Measurements from ENCODE around the gene GAL3ST2. TPM values are rescaled to one million over a fixed set of nuclear protein-coding genes. Genes with fewer than 3 reads are reported as not detected.
"Not testable (repeated sequence)": the region's sequence is repeated elsewhere in the genome, so short reads cannot be mapped to it uniquely, and the experiment has no call there.

Gene GAL3ST2
- total RNA-seq, 4 donors from 2014 or later: 50.8 to 364 (median 76.0) TPM

GRCh38 chr2:241803387-241804325 lies 27.0 kb downstream of the GAL3ST2 start:
- in situ Hi-C loops (cut with MboI; ENCODE audit: low pct_ligation_motif_present in 1 of 4, low pct_unique_long_range_greater_than_20kb in 1 of 4, low sequenced_read_pairs in 3 of 4): no loop called here
- TF ChIP-seq CTCF (IDR thresholded peaks at IDR 0.05) (no peak), EP300 (IDR thresholded peaks at IDR 0.05; ENCODE audit: low read depth) (no peak), POLR2A (IDR thresholded peaks at IDR 0.05) (no peak), POLR2AphosphoS5 (IDR thresholded peaks at IDR 0.05) (no peak)
- H3K27me3 ChIP-seq: peaks cover 22% of the 10 kb centered on the region

DNA sequence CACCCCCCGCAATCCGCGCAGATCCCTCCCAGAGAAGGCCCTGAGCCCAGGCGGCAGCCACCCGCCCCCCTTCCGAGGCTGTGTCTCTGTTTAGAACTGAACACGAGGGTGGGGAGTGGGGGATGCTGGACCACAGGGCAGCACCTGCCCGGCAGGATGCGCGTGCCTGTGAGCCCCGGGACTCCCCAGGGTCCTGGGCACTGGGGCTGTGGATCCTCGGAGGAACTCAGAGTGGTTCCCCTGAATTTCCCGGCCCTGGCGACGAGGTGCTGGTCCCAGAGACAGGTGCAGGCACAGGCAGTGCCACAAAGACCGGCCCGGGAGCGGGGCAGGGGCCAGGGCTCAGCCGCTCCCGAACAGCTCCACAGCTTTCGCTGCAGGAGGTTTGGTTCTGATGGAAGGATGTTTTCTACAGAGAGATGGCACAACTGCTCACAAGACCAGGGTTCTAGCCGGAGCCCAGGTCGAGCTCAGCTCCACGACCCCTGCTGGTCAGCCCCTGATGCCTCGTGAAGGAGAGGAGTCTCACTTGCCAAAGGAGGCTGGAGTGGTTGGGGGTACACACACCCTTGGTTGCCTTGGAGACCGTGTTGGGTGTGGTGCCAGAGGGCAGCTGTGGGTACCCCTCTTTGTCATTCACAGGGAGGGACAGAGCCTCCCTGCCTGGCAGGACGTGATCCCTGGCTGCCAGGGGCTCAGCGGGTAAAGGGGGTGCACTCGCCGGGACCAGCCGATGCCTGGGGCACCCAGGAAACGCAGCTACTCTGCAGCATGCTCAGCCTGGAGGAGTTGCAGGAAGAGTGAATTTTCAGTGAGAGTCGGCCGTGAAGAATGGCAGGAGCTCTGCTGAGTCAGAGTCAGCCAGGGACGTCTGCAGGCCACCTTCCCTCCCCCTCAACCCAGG lies 28.0 kb downstream of the GAL3ST2 start:
- Histone ChIP-seq H3K9me3 (no peaks in the 10 kb centered on the region), H3K27ac (no peak overlapping the region), H3K4me3 (peak overlapping the region in 3 of 4 donors; percentile 7 to 49 (median 28)), H3K4me1 (peaks cover 0 to 34% (median 21%) of the 10 kb centered on the region in 4 donors), H3K36me3 (no peaks in the 10 kb centered on the region), H3K27me3 (peaks cover 22% of the 10 kb centered on the region)
- intact Hi-C loops (cut with DNase I; ENCODE audit: low total_unique reads) (no loop called here), in situ Hi-C loops (cut with MboI; ENCODE audit: low pct_ligation_motif_present in 1 of 4, low pct_unique_long_range_greater_than_20kb in 1 of 4, low sequenced_read_pairs in 3 of 4) (no loop called here)
- TF ChIP-seq CTCF (IDR thresholded peaks at IDR 0.05): no peak
- TF ChIP-seq POLR2A (IDR thresholded peaks at IDR 0.05): no peak
- no peak for TF ChIP-seq EP300 (IDR thresholded peaks at IDR 0.05; ENCODE audit: low read depth)
- no peak for TF ChIP-seq POLR2AphosphoS5 (IDR thresholded peaks at IDR 0.05)
- WGBS, 2 donors (ENCODE audit: low coverage in 1 of 2): 40 to 44% methylated on average over 1 to 27 of the region's 35 CpGs
- DNase-seq: no peak

More at GRCh38 chr2:241803387-241804325, 27.0 kb downstream of the GAL3ST2 start:
- Histone ChIP-seq H3K4me3 (peak overlapping the region in 3 of 4 donors; percentile 7 to 49 (median 28)), H3K9me3 (no peaks in the 10 kb centered on the region), H3K36me3 (no peaks in the 10 kb centered on the region), H3K4me1 (peaks cover 0 to 33% (median 21%) of the 10 kb centered on the region in 4 donors), H3K27ac (no peak overlapping the region)
- intact Hi-C loops (cut with DNase I; ENCODE audit: low total_unique reads): no loop called here
- WGBS, 2 donors (ENCODE audit: low coverage in 1 of 2): 61% methylated on average over 90 of the region's 109 CpGs; no CpG with 5 or more reads in 1 of the 2 donors
- peak; percentile 28 for DNase-seq

GRCh38 chr2:241806217-241806616 lies 29.6 kb downstream of the GAL3ST2 start:
- H3K9me3 ChIP-seq; H3K27ac ChIP-seq; intact Hi-C loops (cut with DNase I; ENCODE audit: low total_unique reads); in situ Hi-C loops (cut with MboI; ENCODE audit: low pct_ligation_motif_present in 1 of 4, low pct_unique_long_range_greater_than_20kb in 1 of 4, low sequenced_read_pairs in 3 of 4); H3K36me3 ChIP-seq; H3K4me3 ChIP-seq; DNase-seq: not testable (repeated sequence)
- WGBS, 2 donors (ENCODE audit: low coverage in 1 of 2): no CpG with 5 or more reads among the region's 8 CpGs
- Histone ChIP-seq H3K27me3 (peaks cover 22% of the 10 kb centered on the region), H3K4me1 (peaks cover 3 to 36% (median 21%) of the 10 kb centered on the region in 4 donors)

DNA sequence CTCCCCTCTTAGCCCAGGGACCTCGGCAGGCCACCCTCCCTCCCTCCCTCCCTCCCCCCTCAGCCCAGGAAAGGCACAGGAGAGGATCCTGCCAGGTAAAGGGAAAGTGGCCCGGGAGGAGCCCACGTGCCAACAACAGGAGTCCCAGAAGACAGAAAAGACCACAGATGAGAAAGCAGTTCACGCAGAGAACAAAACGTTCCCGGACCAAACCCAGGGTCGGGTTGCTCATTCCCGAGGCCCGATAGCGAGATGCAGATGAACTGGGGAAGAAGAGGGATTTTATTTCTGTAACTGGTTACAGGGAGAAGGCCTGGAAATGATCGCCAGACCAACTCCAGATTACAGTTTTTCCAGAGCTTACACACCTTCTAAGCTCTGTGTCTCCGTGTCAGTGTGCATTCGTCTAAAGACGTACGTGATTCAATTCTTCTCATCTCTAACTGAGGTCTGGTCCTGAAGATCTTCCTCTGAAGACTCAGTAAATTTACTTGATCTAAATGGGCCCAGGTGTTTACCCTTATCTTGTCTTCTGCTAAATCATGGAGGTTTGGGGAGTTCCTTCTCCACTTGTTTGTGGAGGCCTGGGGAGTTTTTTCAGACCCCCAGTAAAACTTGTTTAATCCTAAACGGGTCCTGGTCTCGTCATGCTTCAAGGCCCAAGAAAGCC lies 31.6 kb downstream of the GAL3ST2 start:
- no peak for TF ChIP-seq POLR2A (IDR thresholded peaks at IDR 0.05)
- no peak for TF ChIP-seq POLR2AphosphoS5 (IDR thresholded peaks at IDR 0.05)
- no peak for TF ChIP-seq CTCF (IDR thresholded peaks at IDR 0.05)
- no peak for TF ChIP-seq EP300 (IDR thresholded peaks at IDR 0.05; ENCODE audit: low read depth)
- Histone ChIP-seq H3K27ac (peak overlapping the region; percentile 73 to 88 (median 77)), H3K36me3 (no peaks in the 10 kb centered on the region), H3K4me3 (peak overlapping the region in 1 of 4 donors; percentile 15), H3K27me3 (peaks cover 16% of the 10 kb centered on the region), H3K4me1 (peaks cover 3 to 27% (median 18%) of the 10 kb centered on the region in 4 donors), H3K9me3 (no peaks in the 10 kb centered on the region)
- intact Hi-C loops (cut with DNase I; ENCODE audit: low total_unique reads) (no loop called here), in situ Hi-C loops (cut with MboI; ENCODE audit: low pct_ligation_motif_present in 1 of 4, low pct_unique_long_range_greater_than_20kb in 1 of 4, low sequenced_read_pairs in 3 of 4) (no loop called here)
- WGBS, 2 donors (ENCODE audit: low coverage in 1 of 2): 67 to 70% methylated on average over 14 to 16 of the region's 17 CpGs
- DNase-seq: peak; percentile 8
